HG03060 (cell line): ENCODE measurements around the gene DDIT4.

ENCODE experiments used
- ATAC-seq: cut with Tn5 transposase; IDR thresholded peaks from one replicate; pipeline ENCODE4 v1.9.1; 2021; ENCODE audit warnings: low read depth, moderate number of reproducible peaks; ENCODE audit not compliant: unreplicated experiment

The DDIT4 gene

DNA sequence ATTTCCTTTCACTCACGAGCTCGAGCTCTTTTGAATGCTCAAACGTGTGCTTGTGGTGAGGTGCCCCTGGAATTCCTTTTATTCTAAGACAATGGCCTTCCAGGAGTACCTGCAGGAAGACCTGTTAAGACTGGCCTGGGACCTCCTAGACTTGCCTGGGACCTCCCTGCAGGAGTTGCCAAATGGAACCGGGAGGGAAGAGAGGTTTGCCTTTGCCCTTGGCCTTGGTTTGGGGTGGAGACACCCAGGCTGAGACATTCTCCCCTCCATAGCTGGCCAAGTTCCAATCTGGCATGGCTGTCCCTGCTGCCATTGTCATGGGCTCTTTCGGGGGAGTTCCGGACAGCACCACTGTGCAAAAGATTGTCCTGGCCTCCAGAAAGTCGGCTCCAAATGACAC lies 41.3 kb downstream of the DDIT4 start:
- ATAC-seq: no peak

DNA sequence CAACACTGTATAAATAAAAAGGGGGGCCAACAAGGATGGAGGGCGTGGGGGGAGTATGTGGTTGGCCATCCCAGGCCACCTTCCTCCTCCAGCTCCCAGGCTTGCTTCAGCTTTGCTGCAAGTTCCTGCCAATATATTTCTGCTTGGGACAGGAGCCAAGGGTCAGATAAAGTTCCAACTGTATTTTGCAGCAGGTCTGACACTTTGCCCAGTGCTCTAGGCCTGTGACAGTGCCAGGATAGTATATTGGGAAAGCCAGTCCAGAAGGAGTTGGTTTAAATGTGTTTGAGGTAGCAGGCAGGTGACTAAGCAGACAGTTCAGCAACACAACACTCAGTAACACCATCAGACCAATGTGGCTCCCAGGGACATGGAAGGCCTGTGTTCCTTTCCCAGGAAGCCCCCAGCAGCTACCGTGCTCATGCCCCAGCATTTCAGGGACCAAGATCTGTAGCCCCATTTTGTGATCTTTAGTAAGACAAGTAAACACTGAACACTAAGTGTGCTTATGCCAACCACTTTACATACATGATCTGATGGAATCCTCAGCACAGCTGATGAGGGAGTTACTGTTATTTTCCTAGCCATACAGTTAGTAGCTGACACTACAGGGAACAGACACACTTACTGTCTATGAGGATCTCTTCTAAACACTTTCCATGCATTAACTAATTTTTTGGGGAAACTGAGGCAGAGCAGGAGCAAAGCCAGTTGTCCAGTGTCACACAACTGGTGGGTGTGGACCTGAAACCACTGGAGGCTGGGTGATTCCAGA lies 42.1 kb downstream of the DDIT4 start:
- ATAC-seq: no peak

DNA sequence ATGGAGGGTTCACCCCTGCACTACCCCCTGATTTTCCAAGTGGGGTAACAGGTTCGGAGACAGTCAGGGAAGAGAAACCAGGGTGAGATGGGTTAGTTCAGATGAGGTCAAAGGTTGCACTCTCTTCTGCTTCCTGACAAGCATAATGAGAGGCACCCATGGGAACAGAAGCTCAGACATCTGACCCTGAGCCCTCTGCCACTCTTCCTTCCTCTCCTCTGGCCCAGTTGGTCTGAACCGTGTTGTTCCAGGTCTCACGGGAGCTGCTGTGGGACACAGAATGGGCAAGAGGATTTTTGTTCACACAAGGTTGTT lies 42.6 kb downstream of the DDIT4 start:
- ATAC-seq: no peak

DNA sequence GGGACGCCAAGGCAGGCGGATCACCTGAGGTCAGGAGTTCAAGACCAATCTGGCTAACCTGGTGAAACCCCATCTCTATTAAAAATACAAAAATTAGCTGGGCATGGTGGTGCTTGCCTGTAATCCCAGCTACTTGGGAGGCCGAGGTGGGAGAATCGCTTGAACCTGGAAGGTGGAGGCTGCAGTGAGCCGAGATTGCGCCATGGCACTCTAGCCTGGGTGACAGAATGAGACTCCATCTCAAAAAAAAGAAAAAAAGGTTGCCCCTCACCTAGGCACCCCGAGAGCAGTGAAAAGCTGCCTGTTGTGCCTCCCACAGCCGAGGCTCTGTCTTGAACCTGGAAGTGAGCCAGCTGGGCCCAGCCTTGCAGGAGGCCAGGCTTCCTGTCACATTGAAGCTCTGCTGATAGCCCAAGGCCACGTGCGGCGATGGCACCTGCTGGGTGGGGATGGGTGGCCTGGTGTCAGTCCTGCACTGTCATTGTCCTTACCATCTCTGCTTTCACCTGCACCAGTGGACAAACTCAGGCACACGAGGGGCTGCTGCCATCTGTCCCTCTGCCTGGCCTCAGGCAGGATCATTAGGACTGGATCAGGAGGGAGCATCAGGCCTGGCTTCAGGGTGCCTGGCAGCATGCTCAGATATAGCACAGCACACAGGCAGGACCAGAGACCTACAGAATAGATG lies 43.2 kb downstream of the DDIT4 start:
- ATAC-seq: no peak

DNA sequence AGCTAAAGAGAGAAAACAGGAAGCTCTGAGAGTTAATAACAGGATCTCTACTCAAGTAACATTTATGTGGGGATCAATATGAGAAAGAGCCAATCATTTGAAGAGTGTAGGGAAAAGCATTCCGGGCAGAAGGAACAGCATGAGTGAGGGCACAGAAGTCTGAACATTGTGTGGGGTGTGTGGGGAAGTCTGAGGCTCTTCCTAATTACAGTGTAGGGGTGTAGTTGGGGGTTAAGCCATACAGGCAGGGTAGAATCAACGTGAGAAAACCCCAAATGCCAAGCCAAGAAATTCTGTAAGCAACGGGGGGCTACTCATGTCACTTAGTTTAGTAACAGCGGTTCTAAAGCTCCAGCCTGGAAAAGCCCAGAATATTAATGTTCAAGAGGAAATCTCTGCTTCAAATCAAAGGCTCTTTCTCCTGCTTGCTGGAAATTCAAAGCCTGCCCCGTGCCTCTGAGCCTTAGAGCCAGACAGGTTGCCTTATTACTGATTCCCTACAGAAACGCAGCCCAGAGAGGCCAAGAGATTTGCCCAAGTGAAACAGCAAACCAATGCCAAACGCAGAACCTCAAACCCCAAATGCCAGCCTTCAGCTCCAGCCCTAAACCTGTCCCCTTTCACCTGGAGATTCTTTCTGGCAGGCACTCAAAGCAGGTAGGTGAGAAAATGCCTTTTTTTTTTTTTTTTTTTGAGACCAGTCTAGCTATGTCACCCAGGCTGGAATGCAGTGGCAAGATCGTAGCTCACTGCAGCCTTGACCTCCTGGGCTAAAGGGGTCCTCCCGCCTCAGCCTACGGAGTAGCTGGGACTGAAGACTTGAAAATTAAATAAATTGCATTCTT lies 44.9 kb downstream of the DDIT4 start:
- ATAC-seq: no peak

DNA sequence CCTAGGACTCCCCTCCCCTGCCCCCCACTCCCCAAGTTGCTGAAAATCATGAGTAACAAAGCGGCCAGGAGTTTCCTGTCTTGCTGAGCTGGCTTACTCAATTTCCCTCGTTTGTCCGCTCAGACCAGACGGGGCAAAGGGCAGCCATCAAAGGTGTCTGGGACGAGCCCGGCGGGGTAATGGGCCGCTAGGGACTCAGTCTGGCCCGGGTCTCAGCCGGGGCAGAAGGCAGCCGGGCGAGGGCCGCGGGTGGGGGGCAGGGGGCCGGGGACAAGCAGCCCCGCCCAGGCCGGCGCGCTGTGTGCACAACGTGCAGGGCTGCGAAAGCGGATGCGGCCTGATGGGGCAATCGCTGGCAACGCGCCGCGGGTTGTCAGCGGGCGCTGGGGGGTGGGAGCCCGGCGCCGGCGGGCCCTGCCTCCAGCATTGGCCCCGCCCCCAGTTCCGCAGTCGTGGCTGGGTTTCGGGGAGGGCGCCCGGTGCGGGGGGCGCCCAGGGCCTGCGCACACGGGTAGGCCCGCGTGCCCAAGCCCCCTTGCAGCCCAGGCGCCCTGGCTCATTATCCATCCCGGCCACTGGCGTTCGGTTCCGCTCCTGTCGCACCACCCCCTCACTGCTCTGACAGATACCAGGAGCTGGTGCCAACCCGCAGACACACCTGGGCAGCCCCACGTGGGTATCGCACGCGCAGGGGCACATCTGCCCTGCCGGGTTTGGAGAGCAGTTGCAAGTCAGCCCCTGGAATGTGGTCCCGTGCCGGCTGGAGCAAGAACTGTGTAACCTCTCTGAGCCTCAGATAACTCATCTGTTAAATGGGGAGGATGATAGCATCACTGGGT lies 45.9 kb downstream of the DDIT4 start:
- ATAC-seq: no peak

DNA sequence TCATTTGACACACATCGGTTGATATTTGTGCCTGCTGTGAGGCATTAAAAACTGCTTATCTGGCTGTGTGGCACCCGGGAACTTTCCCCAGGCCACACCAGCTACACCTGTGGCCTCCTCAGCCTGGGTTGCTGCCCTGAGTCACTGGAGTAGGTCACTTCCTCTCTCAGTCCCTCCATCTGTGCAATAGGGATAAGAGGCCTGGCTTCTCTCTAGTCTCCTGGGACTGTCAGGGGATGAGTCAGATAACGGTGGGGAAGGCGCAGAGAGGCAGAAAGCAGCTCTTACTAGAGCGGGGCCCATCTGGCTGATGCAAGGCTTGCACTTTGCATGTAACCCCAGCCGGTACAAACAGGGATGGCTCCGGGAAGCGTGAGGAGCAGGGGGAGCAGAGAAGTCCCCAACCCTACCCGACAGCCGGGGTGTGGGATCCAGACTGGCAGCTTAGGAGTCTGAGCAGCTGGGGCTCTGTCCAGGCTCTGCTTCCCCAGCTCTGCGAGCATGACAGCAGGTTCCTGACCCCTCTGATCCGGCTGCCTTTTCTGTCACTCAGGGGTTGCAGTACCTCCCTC lies 47.0 kb downstream of the DDIT4 start:
- ATAC-seq: peak; percentile 59

DNA sequence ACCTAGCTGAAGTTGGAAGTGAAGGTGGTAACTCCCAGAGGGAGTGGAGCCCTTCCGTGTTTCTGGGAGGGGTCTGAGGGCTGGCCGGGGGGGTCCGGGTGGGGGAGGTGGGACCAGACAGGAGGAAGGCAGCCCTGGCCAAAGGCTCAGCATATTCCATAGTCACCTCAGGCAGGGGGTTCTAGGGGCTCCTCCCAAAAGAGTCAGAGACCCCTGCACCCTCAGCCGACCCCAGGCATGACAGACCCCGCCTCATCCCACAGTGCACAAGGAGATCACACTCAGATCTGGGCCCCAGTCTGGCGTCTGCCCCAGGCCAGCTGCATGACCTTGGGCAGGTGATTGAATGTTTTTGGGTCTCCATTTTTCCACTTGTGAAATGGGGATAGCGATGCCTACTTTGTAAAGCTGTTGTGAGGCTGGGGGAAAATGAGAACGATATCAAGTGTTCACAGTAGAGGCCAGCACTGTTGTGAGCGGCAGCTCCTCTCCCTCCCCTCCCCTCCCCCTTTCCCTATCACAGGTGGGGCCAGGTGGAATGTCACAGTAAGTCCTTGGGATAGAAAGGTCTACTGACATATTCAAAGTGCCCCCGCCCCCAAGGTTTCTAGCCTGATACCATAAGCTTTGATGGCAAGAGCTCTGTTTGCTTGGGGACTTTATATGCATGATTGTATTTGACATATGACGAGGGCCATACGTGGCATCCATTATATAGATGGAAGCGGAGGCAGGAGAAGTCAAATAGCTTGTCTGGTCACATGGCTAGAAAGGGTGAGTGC lies 47.7 kb downstream of the DDIT4 start:
- ATAC-seq: no peak

DNA sequence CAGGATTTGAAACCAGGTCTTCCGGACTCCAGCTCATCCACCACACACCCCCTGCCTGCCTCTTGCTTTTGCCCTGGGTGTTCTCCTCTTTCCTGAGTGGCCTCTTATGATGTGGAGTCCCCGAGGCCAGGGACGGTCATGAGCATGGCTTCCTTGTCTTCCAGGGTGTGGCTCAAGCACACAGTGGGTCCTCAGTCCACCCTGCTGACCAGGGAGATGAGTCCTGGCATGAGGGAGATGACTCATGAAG lies 48.2 kb downstream of the DDIT4 start:
- ATAC-seq: no peak

DNA sequence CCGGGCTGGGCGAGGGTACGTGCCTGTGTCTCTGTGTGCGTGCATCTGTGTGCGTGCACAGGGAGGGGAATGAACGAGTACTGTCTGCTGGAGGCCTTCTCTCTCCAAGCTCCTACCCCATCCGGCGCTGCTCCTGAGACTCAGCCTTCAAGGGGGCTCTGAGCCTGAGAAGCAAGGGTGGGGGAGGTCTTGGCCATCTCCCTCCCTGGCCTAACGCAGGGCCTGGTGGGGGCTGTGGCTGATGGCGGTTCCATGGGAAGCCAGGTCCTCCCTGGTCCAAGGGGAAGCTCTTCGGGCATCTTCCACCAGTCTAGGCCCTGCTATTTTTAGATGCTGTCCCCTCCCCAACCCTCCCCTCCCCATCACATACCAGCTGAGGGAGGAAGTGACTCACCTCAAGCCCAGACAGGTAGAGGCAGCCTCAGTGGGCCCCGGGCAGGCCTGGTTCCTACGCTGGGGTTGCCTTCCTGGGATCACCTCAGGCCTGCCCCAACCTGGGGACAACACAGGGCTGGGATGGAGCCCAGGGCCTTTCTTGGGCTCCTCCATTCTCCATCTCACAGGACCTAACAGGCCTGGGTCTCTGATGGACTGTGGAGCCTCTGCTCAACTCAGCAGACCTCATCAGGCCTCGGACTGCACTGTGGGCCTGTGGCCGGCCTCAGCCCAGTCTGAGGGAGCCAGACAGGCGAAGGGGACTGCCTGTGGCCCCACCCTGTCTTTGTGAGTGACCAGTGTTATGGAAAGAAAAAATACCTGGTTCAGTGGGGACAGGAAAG lies 48.7 kb downstream of the DDIT4 start:
- no peak for ATAC-seq

DNA sequence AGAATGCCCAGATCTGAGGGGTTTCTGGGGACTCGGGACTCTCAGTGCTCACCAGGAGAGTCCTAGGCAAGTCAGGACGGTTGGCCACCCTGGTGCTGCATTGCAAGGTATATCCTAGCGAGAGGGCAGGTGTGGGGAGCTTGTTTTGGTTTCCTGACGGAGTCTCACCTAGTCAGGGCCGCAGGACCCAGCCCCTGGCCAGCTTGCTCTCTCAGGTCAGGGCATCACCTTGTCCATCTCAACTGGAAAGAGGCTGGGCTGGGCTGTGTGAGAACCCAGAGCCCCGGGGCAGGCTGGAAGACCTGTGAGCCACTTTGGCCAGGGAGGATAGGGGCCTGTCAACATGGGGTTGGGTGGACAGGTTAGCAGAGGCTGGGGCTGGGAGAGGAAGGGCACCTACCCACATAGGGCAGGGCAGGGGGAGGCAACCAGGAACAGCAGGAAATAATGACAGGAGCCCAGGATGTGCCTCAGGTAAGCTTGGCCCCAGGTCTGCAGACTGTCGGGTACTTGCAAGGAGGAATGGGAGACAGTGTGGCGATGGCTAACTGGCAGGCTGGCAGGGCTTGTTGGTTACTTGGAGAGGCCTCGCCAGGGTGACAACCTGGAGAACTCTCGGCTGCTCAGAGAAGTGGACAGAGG lies 49.5 kb downstream of the DDIT4 start:
- no peak for ATAC-seq

DNA sequence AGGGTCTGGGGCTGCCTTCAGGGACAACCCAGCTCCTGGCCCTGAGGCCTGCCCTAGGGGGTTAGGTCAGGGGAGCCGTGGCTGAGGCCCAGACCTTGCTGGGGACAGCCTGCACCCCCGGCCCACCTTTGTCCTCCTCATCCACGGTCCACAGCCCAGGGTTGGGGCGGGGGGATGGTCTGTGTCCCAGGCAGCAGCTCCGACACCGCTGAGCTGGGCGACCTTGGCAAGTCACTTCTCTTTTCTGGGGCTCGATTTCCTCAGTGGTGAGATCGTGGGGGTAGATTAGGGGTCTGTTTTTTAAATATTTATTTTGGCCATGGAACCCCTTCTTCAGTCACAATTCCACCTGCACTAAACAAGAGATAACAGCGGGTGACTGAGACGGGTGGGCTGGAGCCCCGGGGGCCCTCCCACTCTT lies 50.1 kb downstream of the DDIT4 start:
- no peak for ATAC-seq
